Measurements from ENCODE around the gene SLC2A6.

DNA sequence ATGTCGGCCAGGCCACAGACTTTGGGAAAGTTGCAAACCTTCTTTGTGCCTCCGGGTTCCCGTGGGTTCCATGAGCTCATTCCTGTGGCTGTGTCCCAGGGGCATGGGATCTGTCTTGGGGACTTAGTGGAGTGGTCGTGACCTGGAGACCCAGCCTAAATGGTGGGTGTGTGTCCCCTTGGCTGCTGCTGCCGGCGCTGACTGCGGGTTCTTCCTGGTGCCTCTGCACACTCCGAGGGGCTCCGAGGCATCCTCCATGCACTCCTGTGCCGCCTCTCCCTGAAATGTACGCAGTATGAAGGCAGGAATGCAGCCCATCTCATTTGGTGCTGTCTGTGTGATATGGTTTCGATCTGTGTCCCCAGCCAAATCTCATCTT is 21.0 kb upstream of the SLC2A6 start:
- no peak for TF ChIP-seq POLR2AphosphoS5 (IDR thresholded peaks at IDR 0.05; ENCODE audit: low read depth, low read length)
- no peak for TF ChIP-seq TAF1 (IDR thresholded peaks at IDR 0.05; ENCODE audit: low read depth, low read length)
- no peak for TF ChIP-seq POLR2A (IDR thresholded peaks at IDR 0.05; ENCODE audit: low read depth, low read length)
- no peak for TF ChIP-seq PAX5 (IDR thresholded peaks at IDR 0.05; ENCODE audit: insufficient read depth, low read length, severe bottlenecking)
- no peak for TF ChIP-seq SPI1 (IDR thresholded peaks at IDR 0.05; ENCODE audit: low read depth, low read length)
- TF ChIP-seq POU2F2 (IDR thresholded peaks at IDR 0.05; ENCODE audit: low read depth, low read length), result no peak

Data from GM12891 (cell line).